ENCODE measurements around the gene REEP5. TPM values are rescaled to one million over a fixed set of nuclear protein-coding genes. Genes with fewer than 3 reads are reported as not detected.
"Not testable (repeated sequence)": the region's sequence is repeated elsewhere in the genome, so short reads cannot be mapped to it uniquely, and the experiment has no call there.

The REEP5 gene
- polyA plus RNA-seq, 1 donor = 67.5 TPM

- DNase-seq = no peak
Observed at GRCh38 chr5:112933105-112933504, 11.1 kb upstream of the REEP5 start.

- DNase-seq = no peak
Observed at GRCh38 chr5:112931473-112931872, 9.4 kb upstream of the REEP5 start.

- no peak for DNase-seq
Observed at GRCh38 chr5:112930082-112930344, 8.0 kb upstream of the REEP5 start.

DNA sequence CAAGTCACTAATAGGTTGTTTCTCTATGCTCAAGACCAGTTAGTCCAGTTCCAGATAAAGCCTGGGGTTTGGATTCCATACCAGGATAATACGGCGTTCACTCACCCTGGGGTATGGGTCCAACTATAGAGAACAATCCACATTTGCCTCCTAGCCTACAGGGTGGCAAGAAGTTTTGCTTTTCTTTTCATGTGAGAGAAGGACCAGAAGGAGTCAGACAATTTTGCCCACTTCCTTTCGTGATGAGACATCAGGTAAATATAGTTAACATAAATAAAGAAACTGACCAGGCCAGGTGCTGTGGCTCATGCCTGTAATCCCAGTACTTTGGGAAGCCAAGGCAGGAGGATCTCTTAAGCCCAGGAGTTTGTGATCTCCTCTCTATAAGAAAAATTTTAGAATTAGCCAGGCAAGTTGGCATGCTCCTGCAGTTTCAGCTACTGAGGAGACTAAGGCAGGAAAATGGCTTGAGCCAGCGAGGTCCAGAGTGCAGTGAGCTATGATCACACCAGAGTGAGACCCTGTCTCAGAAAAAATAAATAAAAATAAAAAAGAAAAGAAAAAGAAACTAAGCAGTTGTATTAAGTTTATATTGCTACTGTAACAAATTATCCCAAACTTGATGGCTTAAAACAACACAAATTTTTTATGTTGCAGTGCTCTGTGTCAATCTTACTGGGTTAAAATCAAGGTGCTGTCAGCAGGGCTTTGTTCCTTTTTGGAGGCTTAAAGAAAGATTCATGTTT is 7.5 kb upstream of the REEP5 start:
- no peak for DNase-seq

DNA sequence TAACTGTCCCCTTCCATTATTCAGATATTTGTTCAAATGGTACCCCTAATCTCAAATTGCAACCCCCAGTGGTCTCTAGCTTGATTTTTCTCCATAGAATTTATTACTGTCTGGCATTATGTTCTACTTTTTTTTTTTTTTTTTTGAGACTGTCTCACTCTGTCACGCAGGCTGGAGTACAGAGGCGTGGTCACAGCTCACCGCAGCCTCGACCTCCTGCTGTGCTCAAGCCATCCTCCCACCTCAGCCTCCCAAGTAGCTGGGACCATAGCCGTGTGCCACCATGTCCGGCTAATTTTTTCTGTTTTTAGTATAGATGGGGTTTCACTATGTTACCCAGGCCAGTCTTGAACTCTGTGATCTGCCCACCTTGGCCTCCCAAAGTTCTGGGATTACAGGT is 2.0 kb upstream of the REEP5 start:
- no peak for DNase-seq

DNA sequence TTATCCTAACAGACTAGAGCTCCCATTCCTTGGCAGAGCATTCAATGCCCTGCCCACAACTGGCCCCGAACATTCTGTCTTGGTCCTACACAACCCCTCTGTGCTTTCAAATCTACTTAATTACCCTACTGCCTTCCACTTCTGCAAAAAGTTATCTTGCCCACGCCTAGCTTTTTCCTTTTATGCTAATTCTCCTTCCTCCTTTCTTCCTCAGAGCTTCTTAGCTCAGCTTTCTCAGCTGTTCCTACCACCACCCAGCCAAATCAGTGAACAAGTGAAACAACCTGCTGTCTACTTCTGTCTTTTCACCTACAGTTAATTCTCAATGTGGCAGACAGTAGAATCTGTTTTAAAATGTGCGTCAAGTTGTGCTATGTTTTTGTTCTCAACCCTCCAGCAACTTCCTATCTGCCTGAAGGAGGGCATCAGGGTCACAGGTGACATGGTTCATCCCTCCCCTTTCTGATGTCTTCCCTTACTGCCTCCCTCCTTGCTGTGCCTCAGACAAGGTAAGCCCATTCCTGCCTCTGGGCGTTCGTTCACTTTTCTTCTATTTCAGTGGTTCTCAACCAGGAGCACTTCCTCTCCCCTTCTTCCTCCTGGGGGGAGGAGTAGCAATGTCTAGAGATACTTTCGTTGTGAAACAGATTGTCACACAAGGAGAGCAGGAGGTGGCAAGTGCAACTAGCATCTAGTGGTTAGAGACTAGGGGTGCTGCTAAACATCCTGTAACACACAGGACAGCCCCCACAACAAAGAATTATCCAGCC is 1.3 kb upstream of the REEP5 start:
- no peak for DNase-seq

GRCh38 chr5:112921026-112921832 is 798 bp downstream of the REEP5 start:
- DNase-seq = peak; percentile 78

- no peak for DNase-seq
Observed at GRCh38 chr5:112919972-112920371, 2.1 kb downstream of the REEP5 start.

DNA sequence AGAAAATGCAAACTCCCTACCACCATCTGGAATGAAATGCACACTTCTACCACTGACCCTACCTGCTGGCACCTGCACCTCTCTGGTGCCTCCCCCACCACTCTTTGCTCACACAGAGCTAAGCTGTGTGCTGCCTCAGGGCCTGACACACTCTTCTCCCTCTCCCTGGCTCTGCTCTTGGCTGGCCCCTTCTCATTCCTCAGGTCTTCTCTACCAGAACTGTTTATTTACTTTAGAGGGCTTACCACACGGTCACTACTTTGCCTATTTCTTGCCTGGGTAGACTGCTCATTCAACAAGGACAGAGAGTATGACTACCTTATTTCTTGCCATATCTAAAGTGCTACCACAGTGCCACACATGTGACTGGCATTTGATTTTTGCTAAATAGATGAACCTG is 3.3 kb downstream of the REEP5 start:
- DNase-seq = no peak

DNA sequence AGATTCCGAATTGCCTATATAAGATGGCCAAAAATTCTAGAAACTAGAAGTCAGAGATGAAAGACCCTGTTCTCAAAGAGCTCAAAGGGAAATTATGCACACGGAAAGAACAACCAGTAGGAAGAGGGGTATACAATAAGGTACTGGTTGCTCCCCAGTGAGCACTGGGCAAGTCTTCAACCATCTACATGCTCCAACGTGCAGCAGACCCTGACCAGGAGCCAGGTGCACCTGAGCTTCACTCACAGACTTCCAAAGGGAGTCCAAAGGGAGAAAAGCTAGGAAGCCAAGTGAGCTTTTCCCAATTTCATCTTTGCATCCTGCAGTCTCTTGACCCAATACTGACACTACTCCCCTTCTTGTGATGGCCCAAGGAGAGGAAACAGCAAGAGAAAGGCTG is 3.9 kb downstream of the REEP5 start:
- no peak for DNase-seq

GRCh38 chr5:112917453-112917995 is 4.5 kb downstream of the REEP5 start:
- DNase-seq = no peak

DNA sequence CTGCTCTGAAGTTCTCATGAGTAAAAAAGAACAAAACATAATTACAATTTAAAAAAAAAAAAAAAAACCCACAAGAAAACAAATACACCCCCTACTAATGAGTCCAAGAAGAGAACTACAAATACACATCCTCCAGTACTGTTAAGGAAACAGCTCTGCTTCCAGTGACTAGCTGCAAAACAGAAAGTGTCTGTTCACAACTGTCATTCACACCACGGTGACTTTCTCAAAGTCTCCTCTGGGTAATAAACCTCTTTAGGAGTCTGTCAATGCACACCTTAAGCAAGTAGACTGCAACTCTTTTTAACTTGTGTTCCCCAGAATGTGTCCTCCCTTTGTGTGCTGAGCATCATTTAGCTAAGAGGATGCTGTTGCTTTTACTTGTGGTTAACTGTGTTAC is 6.2 kb downstream of the REEP5 start:
- DNase-seq = no peak

- no peak for DNase-seq
Observed at GRCh38 chr5:112914584-112914983, 7.4 kb downstream of the REEP5 start.

GRCh38 chr5:112910529-112910928 is 11.5 kb downstream of the REEP5 start:
- DNase-seq = no peak

- no peak for DNase-seq
Observed at GRCh38 chr5:112908854-112909253, 13.2 kb downstream of the REEP5 start.

GRCh38 chr5:112907166-112907631 is 14.8 kb downstream of the REEP5 start:
- no peak for DNase-seq

DNA sequence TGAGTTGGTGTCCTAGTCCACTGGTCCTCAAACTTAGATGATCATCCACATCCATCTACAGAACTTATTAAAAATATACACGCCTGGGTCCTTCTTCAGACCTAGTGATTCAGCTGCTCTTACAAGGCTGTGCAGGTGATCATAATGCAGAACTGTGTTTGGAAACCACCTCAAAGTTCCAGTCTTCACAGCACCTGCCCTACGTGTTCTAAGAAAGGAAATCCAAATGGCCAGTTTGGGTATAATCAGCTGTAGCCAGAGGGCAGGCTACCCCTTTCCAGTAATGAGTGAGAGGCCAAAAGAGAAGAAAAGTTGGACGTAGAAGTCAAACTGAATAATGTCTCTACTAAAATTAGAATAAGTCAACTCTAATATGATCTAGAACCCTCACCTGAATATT is 15.4 kb downstream of the REEP5 start:
- DNase-seq = no peak

GRCh38 chr5:112904996-112905395 is 17.0 kb downstream of the REEP5 start:
- DNase-seq = not testable (repeated sequence)

GRCh38 chr5:112902561-112902960 is 19.5 kb downstream of the REEP5 start:
- DNase-seq = no peak

DNA sequence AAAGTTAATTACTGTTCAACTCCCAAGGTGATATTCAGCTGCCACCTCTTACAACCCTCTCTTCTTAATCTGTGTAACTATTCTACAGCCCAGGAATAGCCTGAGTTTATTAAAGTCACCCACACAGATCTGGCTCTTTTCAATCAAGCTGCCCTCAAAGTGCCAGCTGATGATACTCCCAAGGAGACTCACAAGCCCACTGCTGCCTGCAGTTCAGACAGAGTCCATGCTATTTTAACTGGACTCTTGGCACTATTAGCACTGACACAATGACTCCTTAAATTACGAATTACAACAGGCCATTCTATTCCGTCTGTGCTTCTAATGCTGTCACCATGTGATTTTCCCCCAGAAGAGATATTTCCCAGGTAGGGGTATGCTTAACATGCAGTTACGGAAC is 26.3 kb downstream of the REEP5 start:
- no peak for DNase-seq

GRCh38 chr5:112892776-112893175 is 29.3 kb downstream of the REEP5 start:
- DNase-seq = no peak

DNA sequence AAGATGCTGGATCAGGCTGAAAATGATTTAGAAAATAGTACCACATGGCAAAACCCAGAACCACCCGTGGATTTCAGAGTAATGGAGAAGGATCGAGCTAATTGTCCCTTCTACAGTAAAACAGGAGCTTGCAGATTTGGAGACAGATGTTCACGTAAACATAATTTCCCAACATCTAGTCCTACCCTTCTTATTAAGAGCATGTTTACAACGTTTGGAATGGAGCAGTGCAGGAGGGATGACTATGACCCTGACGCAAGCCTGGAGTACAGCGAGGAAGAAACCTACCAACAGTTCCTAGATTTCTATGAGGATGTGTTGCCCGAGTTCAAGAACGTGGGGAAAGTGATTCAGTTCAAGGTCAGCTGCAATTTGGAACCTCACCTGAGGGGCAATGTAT is 30.0 kb downstream of the REEP5 start:
- not testable (repeated sequence) for DNase-seq

DNA sequence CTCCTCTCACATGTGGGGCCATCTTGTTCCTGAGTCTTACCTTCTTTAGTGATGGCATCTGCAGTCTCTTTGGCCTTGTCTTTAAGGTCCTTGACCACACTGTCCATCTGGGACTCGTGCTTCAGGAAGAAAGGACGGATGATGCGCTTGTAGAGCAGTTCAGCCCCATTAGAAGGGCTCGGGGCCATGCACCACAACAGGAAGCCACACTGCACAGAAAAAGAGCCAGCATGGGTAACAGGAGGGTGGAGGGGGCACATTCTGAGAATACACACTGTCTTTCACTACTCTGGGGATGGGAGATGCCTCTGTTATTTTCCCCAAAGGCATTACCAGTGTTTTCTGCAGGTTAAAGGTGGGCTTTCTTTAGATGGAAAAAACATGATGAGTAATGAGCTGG is 35.1 kb downstream of the REEP5 start:
- DNase-seq = no peak
